Measurements from ENCODE around the gene AKR1B1. TPM values are rescaled to one million over a fixed set of nuclear protein-coding genes. Genes with fewer than 3 reads are reported as not detected.

The AKR1B1 gene
- total RNA-seq, 3 donors from 2014 or later (not counting 1 experiment from before 2014, with no cell fraction given), result 68.4 to 106 (median 85.1) TPM

GRCh38 chr7:134450294-134451000 lies 8.5 kb downstream of the AKR1B1 start:
- H3K4me1 ChIP-seq (ENCODE audit: control insufficient read depth, insufficient read depth, low read length), result peaks cover 4% of the 10 kb centered on the region
- DNase-seq (no peak), ATAC-seq (no peak)
- Mint-ChIP-seq H3K27ac (no peak overlapping the region), H3K36me3 (no peaks in the 10 kb centered on the region), H3K27me3 (ENCODE audit: low read depth in 2 of 2) (no peaks in the 10 kb centered on the region), H3K4me1 (peaks cover 28 to 29% of the 10 kb centered on the region in 2 donors), H3K9me3 (no peaks in the 10 kb centered on the region), H3K4me3 (no peak overlapping the region)
- peaks cover 53% of the 10 kb centered on the region for H3K36me3 ChIP-seq (ENCODE audit: control insufficient read depth, insufficient read depth, low read length)
- H3K27me3 ChIP-seq (ENCODE audit: control insufficient read depth, insufficient read depth, low read length), result no peaks in the 10 kb centered on the region
- H3K27ac ChIP-seq (ENCODE audit: low read length), result no peak overlapping the region
- WGBS (ENCODE audit: insufficient coverage), result 97% methylated on average over 14 of the region's 14 CpGs
- intact Hi-C loops (cut with micrococcal nuclease), result no loop called here
- H3K9me3 ChIP-seq (ENCODE audit: control insufficient read depth, insufficient read depth, low read length), result no peaks in the 10 kb centered on the region
- H3K4me3 ChIP-seq (ENCODE audit: low read length), result no peak overlapping the region
- no peak for TF ChIP-seq CTCF (IDR thresholded peaks at IDR 0.05)

GRCh38 chr7:134449680-134450079 lies 9.2 kb downstream of the AKR1B1 start:
- Histone ChIP-seq H3K27me3 (ENCODE audit: control insufficient read depth, insufficient read depth, low read length) (no peaks in the 10 kb centered on the region), H3K36me3 (ENCODE audit: control insufficient read depth, insufficient read depth, low read length) (peaks cover 60% of the 10 kb centered on the region), H3K27ac (ENCODE audit: low read length) (no peak overlapping the region), H3K4me3 (ENCODE audit: low read length) (no peak overlapping the region), H3K9me3 (ENCODE audit: control insufficient read depth, insufficient read depth, low read length) (no peaks in the 10 kb centered on the region), H3K4me1 (ENCODE audit: control insufficient read depth, insufficient read depth, low read length) (peaks cover 4% of the 10 kb centered on the region)
- peaks cover under 1% of the 10 kb centered on the region for H3K36me3 Mint-ChIP-seq
- ATAC-seq (no peak), DNase-seq (no peak)
- H3K27me3 Mint-ChIP-seq (ENCODE audit: low read depth in 2 of 2), result no peaks in the 10 kb centered on the region
- peaks cover 20 to 22% of the 10 kb centered on the region in 2 donors for H3K4me1 Mint-ChIP-seq
- WGBS (ENCODE audit: insufficient coverage), result 87% methylated on average over 7 of the region's 7 CpGs
- H3K4me3 Mint-ChIP-seq, result no peak overlapping the region
- no peaks in the 10 kb centered on the region for H3K9me3 Mint-ChIP-seq
- no peak overlapping the region for H3K27ac Mint-ChIP-seq
- TF ChIP-seq CTCF (IDR thresholded peaks at IDR 0.05), result no peak
- intact Hi-C loops (cut with micrococcal nuclease), result no loop called here

DNA sequence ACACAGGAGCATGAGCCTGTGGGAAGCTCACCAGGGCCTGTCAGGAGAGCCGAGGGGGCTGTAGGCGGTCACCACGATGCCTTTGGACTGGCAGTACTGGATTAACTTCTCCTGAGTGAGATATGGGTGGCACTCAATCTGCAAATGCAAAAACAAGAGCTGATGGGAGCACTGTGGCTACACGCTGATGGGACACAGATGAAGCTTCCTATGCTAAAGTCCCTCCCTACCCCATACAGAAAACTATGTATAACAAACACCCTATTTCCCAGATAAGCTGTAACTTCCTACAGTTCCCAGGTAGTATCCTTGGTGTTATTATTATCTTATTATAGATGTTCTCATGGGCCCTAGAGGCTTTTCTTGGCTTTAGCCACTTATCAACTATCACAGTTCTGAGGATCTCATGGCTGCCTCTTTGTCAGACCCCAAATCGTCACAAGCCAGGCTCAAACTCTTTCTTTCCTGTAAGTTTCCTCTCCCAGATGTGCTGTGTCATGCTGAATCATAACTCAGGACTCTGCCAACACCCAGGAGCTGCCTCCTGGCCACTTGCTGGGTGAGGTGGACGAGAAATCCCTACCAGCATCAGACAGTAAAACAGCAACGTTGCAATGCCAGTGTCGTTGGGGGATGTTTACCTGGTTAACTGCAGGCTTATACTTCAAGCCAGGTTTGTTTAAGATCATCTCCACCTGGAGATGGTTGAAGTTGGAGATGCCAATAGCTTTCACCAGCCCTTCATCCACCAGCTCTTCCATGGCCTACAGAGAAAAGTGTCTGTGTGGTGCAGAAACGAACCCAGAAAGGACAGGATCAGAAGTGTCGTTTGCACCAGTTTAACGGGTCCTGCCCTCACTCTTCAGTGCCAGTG lies 10.3 kb downstream of the AKR1B1 start:
- H3K36me3 Mint-ChIP-seq, result peaks cover 10% of the 10 kb centered on the region

More for the DNA sequence above, 10.3 kb downstream of the AKR1B1 start:
- H3K9me3 ChIP-seq (ENCODE audit: control insufficient read depth, insufficient read depth, low read length), result no peaks in the 10 kb centered on the region
- Mint-ChIP-seq H3K27me3 (ENCODE audit: low read depth in 2 of 2) (no peaks in the 10 kb centered on the region), H3K4me3 (no peak overlapping the region), H3K4me1 (peaks cover 9 to 11% of the 10 kb centered on the region in 2 donors), H3K9me3 (no peaks in the 10 kb centered on the region), H3K27ac (peak overlapping the region in 1 of 2 donors; percentile 14)
- DNase-seq, result no peak
- no peak overlapping the region for H3K4me3 ChIP-seq (ENCODE audit: low read length)
- no peak for ATAC-seq
- WGBS (ENCODE audit: insufficient coverage), result 80% methylated on average over 11 of the region's 11 CpGs
- no peak for TF ChIP-seq CTCF (IDR thresholded peaks at IDR 0.05)
- intact Hi-C loops (cut with micrococcal nuclease), result no loop called here
- peaks cover 70% of the 10 kb centered on the region for H3K36me3 ChIP-seq (ENCODE audit: control insufficient read depth, insufficient read depth, low read length)
- no peaks in the 10 kb centered on the region for H3K27me3 ChIP-seq (ENCODE audit: control insufficient read depth, insufficient read depth, low read length)
- no peak overlapping the region for H3K27ac ChIP-seq (ENCODE audit: low read length)
- H3K4me1 ChIP-seq (ENCODE audit: control insufficient read depth, insufficient read depth, low read length), result no peaks in the 10 kb centered on the region

Data from natural killer cell (primary cell).